ENCODE measurements around the gene CIAO3.
A peak's percentile ranks its signal among the peaks of the same experiment; 100 is the strongest.
"Not testable (repeated sequence)": the region's sequence is repeated elsewhere in the genome, so short reads cannot be mapped to it uniquely, and the experiment has no call there.

CIAO3 gene

DNA sequence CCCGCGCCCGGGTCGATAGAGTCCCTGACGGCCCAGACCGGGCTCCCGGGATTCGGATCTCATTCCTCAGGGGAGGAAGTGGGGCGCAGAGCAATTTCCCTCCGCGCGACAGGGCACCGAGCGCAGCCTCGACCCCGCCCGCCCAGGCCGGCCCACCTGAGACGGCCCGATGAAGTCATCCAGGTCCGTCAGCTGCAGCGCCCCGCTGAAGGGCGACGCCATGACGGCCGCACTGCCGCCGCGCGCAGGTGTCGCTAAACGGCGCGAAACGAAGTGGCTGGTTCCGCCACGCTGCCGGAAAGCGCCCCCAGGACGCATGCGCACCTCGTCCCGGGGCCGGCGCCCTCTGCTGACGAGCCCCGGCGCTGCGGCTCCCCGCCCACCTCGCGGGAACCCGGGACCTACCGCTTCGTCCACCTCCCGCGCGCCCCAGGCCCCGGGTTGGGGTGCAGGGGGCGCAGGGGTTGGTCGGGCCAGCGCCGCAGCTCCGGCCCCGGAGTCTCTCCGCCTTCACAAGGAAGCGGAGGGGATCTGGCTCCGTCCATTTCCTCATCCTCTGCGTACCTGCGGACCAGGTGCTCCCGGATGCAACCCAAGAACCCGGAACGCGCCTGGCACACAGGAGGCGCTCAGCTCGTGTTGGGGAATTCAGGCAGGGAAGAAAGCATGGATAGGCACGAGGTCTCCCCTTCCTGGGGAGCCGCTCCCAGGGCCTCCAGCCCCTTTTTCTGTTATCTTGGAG, at the start of gene CIAO3:
Gene CIAO3 (minus strand): TSS at position 234 of the 742 bp plus-strand sequence. CDS start 12 bp downstream, at position 222.
- DNase-seq = peak; percentile 96

DNA sequence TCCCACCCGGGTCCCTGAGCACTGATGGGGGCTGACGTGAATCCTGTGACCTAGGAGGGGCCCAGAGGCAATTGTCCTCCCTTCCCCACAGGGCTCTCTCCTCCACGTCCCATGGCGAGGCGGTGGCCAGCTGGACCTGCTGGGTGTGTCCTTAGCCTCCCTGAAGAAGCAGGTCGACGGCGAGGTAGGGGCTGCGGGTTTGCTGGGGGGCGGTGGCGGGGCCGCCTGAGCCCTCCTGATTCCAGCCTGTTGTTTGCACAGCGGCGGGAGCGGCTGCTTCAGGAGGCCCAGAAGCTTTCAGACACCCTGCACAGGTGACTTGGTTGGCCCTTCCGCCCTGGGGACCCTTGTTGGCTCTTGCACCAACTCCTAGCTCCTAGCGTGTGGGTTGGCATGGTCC, 49.3 kb upstream of the CIAO3 start:
- no peak for DNase-seq

DNA sequence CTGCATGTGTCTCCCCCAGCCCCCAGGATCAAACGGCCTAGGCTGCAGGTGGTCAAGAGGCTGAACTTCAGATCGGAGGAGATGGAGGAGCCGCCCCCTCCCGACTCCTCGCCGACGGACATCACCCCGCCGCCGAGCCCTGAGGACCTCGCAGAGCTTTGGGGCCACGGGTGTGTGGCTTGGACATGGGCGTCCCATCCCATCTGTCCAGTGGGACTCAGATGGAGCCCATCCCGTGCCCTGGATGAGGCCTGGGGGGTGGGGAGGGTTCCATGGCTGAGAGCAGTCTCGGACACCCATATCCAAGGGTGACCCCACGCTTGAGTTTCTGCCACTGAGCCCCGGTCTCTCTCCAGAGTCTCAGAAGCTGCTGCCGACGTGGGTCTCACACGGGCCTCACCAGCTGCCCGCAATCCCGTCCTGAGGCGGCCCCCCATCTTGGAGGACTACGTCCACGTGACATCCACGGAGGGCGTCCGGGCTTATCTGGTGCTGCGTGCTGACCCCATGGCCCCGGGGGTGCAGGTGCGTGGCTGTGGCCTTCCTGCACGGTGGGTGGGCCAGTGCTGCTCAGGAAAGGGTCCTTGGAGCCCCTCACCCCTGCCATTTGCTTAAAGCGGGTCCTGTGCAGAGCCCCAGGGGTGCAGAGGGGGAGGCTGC, 48.5 kb upstream of the CIAO3 start:
- DNase-seq = no peak

DNA sequence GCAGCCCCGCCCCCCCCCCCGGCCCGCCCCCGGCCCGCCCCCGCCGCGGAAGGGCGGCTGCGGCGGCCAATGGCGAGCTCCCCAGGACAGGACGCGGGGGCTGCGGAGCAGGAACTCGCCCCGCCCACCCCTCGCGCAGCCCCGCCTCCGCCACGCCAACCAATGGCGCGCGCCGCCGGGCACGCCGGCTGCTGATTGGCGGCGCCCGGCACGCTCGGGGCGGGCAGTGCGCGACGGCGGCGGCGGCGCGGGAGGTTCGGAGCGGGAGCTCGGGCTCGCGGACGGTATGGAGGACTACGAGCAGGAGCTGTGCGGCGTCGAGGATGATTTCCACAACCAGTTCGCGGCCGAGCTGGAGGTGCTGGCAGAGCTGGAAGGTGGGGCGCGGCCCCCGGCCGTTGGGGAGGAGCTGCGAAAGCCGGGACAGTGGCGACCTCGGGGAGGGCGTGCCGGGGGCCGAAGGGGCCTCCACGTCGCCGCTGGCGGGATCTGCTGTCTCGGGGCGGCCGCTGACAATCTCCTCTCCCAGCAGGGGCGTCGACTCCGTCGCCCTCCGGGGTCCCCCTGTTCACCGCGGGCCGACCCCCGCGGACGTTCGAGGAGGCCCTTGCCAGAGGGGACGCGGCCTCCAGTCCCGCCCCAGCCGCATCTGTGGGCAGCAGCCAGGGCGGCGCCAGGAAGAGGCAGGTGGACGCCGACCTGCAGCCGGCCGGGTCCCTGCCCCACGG, 47.8 kb upstream of the CIAO3 start, which contains the start of gene CHTF18:
Gene CHTF18 (plus strand): TSS at position 222 of the 728 bp plus-strand sequence. CDS start 65 bp downstream, at position 287.
- DNase-seq = peak; percentile 96

DNA sequence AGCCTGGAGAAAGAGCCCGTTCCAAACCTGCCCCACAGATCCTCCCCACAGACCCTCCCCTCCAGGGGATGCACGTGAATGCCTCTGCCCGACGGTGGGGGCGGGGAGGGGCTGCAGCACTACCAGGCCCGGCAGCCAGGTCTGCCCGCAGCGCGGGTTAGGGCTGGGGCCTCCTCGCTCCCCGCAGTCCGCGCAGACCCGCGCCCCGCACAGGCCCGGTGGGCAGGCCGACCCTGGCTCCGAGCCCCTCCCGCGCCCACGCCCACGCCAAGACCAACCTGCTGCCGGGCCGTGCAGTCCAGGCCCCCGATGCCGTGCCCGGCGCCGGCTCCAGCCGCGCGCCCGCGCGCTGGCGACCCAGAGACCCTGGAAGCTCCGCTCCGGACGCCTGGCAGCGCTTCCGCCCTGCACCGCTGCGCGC, 47.2 kb upstream of the CIAO3 start, which contains the start of gene RPUSD1:
Gene RPUSD1 (minus strand): TSS at position 404 of the 421 bp plus-strand sequence. CDS start 644 bp downstream, outside the sequence.
- DNase-seq = no peak

DNA sequence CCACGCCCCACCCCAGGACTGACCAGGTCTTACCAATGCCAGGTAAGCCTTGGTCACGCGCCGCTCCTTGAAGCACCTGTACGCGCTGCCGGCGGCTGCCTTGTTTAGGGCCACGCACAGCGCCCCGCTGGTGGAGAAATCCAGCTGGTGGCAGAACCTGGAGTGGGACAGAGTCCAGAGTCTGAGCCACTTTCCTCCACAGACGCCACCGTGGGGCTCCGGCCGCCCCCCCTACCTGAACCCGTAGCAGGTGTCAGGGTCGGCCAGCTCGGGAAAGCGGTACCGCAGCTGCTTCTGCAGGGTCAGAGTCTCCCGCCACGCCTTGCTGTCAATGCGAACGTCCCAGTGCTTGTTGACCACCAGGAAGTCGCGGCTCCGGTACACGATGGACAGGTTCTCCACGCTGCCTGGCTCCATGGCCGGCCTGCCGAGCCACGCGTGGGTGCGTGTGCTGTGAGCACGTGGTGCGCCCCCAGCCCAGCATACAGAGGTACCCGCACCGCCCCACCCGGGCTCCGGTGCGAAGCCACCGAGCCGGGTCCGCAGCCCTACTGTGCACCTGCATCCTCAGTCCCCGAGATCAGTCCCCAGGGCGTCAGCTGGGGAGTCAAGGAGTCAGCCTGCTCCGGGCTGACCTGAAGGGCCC, 46.6 kb upstream of the CIAO3 start:
- DNase-seq = no peak

DNA sequence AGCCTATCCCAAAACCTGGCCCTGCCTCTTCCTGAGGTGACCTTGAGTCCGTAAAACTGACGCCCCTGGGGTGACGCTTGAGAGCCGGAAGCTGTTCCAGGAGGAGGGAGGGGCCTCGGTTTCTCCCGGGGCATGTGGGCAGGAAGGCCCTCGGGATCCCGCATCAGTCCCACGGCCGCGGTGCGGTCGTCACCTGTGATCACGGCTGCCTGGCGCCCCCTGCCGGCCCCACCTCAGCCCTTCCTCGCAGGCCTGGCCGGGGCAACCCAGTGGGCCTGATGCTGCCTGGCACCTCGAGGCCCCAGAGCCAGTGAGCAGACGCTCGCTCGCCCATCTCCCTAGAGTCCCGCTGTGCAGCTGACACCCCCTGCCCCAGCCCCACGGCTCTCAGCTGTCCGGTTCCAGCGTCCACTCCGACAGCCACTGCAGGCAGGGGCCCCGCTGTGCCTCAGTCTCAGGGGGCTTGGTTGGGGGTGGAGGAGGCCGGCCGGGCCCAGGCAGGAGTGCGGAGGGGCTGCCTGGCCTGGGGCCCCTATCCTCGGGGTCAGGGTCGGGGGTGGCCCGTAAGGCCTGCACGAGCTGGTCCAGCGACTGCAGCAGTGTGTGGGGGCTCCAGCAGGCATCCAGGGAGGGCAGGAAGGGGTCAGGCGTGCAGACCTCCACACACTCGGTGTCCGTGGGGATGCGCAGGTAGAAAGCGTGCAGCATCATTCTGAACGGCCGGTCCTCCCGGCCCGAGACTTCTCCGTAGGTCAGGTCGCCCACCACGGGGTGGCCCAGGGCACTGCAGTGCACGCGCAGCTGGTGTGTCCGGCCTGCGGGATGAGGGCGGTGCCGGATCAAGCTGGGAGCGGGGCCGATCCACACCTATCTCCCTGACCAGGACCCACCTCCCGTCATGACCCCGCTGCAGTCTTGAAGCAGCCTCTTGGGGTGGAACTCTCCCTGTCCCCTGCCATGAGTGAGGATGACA, 45.1 kb upstream of the CIAO3 start:
- DNase-seq = peak; percentile 82

DNA sequence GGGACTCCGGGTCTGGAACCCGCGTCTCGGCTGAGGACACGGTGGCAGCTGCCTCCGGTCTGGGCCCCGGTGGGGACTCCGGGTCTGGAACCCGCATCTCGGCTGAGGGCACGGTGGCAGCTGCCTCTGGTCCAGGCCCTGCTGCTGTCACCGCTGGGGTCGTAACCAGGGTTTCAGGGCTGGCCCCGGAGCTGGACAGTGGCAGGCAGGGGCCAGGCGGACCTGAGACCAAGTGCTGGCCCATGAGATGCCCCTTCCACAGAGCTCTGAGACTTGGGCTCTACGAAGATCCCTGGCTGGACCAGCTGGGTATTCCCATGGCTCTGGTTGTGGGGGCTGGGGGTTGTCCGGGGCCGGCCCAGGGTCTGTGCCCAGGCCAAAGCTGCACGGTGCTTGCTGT, 43.6 kb upstream of the CIAO3 start:
- DNase-seq = no peak

DNA sequence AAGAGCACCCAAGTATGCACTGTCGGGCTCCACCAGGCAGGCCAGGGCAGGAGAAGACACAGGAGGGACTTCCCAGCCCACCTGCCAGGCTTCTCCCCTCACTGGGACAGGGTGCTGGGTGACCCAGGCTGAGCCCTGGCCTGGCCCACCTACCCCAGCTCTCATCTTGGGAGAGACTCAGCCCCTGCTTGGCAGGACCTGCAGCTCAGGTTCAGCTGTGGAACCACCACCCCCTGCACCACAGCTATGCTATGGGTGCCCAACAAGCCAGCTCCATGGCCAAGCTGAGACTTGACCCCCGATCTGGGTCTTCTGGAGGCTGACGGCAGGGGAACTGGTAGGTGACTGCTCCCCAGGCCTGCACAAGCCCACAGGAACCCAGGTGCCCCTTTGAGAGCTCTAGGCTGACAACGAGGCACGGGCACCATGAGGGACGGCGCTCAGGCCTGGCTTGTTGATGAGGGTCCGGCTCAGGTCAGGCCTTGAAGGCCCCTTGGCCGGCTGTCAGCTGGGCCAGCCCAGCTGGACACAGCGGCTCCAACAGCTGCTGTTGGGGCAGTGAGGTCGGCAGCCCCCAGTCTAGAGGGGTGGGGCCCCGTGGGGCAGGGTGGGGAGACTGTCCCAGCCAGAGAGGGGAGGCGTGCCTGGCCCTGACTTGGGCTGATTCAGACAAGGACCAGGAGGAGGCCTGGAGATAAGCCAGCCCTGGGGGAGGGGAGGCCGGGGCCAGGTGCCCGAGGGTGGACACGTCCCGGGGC, 42.8 kb upstream of the CIAO3 start:
- DNase-seq = no peak

DNA sequence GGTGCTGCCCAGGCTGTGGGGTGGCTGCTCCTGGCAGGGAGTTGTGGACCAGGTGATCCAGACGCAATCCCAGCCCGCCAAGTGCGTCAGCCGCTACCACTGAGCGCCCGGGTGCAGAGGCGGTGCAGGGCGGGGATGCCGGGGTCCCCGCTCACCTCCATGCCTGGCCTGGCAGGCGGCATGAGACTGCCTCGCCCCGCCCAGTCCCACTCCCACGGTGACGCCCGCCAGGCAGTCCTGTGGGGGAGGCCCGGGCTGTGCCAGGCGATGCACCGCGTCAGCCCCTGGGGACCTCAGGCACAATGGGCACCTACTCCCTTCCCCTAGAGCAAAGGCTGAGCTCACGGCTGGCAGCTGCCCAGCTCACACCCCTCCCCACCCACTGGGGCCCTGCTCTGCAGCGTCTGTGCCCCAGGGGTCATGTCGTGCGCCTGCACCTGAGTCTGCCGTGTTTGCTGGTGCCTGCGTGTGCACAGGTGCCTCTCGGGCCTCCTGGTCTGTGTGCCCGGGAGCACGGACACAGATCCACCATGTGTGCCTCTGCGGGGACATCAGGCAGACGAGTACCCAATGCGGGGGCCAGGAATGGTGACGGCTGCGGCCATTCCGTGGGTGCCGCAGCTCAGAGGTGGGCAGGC, 42.1 kb upstream of the CIAO3 start:
- DNase-seq = no peak

DNA sequence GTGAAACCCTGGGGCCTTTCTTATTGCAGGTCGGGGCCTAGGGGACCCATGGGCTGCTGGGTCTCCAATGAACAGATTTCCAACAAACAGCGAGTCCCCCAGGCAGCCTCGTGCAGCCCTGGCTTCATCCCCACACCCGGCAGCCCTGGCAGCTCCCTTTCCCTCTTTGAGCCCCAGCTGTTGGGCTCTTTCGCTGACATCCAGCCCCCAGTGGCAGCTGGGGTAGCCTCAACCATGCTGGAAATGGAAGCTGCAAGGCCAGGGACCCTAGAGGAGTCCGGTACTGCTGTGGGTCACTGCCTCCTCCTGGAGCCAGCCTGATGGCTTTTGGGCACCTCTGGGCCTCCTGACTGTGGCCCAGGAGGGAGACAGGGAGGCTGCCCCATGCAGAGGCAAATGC, 41.5 kb upstream of the CIAO3 start:
- no peak for DNase-seq

DNA sequence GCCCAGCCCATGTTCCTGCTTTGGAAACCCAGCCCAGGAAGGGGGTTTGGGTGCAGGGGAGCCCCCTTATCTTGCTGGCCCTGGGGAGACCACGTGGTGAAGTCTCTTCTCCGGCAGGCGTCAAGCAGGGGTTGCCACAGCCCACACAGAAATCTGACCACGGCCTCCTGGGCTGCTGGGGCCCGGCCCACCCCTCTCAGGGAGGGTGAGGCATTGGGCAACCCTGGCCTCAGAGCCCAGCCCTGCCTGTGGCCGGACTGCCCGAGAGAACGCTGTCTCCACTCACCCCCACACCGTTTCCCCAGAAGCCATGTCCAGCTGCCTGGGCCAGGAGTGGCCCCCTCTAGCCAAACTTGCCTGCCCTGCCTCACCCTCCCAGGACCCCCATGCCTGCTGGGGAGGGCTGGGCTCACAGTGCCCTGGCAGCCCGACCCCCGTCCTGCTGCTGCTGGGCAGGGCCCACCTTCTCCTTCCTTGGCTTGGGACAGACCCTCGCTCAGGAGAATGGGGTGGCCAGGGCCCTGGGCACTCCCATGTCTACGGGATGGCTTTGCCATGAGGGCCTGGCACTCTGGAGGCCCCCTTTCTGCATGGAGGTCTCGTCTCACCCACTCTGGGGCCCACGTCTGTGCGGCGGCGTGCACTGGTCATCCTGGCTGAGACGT, 40.7 kb upstream of the CIAO3 start:
- no peak for DNase-seq

DNA sequence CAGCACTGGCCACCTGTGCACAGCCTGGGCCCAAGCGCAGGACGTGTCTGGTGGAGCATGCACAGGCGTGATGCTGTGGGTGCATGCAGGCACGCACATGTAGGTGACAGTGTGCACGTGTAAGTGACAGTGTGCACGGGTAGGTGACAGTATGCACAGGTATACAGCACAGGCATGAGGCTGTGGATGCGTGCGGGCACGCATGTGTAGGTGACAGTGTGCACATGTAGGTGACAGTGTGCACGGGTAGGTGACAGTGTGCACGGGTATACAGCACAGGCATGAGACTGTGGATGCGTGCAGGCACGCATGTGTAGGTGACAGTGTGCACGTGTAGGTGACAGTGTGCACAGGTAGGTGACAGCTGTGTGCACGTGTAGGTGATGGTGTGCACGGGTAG, 39.5 kb upstream of the CIAO3 start:
- no peak for DNase-seq

DNA sequence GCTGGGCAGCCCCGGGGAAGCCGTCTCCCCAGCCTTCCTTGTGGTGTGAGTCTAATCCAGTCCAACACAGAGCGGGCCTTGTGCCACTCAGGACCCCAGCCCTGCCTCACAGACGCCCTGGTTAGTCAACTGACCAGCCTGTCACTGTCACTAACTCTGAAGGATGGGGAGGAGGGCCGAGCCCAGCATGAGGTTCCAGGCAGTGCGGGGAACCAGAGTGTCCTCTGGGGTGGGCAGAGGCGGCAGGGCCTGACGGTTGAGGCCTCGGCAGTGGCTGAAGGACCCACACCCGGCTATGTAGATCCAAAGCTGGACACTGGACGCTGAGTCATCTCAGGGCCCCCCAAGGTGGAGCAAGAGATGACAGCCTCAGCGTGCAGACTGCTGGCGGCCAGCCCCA, 38.8 kb upstream of the CIAO3 start:
- DNase-seq = no peak

DNA sequence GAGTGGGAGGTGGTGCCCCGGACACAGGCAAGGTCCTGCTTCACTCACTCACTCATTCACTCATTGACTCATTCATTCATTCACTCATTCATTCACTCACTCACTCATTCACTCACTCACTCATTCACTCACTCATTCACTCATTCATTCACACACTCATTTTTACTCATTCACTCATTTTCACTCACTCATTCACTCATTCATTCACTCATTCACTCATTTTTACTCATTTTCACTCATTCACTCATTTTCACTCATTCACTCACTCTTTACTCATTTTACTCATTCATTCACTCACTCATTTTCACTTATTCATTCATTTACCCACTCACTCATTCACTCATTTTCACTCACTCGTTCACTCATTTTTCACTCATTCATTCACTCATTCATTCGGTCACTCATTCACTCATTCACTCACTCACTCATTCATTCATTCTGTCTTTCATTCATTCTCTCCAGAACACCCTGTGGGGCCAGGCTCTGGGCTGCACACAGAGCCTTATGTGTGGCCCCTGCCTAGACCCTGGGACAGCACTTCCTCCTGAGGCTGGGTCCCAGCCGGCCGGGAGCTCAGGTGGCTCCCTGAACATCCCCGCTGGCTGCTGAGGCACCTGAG, 38.2 kb upstream of the CIAO3 start:
- DNase-seq = no peak

DNA sequence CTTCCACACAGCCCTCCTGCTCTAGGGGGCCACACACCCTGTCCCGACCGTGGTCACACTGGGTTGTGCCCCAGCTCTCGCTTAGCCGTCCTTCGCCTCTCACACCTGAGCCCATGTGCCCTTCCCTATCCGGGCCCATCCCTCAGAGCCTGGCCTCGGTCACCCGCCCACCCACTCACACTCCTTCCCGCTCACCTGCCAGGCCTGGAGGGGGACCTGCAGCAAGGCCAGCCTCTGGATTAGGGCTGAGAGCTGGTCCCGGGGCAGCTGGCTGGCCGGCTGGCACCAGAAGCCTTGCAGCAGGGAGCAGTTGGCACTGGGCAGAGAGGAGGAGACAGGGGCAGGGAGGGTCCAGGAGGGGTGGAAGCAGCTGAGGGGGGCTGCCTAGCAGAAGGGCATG, 37.6 kb upstream of the CIAO3 start:
- no peak for DNase-seq

DNA sequence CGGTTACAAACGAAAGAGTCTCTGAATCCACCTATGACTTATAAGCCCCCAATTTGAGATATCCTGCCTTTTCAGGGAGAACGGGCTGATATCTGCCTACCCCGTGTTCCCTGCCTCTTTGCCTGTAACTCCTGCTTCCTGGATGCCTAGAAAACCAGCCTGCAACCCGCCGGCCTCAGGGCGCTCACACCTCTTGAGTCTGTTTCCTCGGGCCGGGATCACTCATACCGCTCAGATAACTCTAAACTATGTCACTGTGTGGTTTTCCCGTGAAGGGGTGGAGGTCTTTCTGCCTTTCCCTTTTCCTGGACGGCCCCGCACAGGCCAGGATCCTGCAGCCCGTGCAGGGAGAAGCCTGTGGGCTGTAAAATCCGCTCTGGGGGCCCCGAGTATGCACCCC, 37.0 kb upstream of the CIAO3 start:
- no peak for DNase-seq

DNA sequence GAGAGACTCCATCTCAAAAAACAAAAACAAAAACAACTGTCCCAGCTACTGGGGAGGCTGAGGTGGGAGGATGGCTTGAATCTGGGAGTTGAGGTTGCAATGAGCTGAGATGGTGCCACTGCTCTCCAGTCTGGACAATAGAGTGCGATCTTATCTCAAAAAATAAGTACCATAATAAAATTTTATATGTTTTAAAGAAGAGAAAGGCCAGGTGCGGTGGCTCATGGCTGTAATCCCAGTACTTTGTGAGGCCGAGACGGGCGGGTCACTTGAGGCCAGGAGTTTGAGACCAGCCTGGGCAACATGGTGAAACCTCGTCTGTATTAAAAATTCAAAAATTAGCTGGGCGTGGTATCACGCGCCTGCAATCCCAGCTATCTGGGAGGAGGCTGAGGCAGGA, 36.0 kb upstream of the CIAO3 start:
- no peak for DNase-seq

DNA sequence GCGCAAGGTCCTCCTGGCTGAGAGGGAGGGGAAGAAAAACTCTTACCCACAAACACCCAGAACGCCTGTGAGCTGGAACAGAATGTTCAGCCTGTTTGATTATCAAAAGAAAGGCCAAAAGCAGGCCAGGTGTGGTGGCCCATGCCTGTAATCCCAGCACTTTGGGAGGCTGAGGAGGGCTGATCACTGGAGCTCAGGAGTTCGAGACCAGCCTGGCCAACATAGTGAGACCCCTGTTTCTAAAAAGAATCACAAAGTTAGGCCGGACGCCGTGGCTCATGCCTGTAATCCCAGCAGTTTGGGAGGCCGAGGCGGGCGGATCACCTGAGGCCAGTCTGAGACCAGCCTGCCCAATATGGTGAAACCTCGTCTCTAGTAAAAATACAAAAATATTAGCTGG, 35.5 kb upstream of the CIAO3 start:
- DNase-seq = not testable (repeated sequence)
